ENCODE measurements around the gene CHD6. TPM values are rescaled to one million over a fixed set of nuclear protein-coding genes. Genes with fewer than 3 reads are reported as not detected.

The CHD6 gene
- total and polyA plus RNA-seq, 2 of the 13 experiments (the other 11 are each of a cell fraction or from before 2014, with no cell fraction given): 14.4 to 52.0 TPM

DNA sequence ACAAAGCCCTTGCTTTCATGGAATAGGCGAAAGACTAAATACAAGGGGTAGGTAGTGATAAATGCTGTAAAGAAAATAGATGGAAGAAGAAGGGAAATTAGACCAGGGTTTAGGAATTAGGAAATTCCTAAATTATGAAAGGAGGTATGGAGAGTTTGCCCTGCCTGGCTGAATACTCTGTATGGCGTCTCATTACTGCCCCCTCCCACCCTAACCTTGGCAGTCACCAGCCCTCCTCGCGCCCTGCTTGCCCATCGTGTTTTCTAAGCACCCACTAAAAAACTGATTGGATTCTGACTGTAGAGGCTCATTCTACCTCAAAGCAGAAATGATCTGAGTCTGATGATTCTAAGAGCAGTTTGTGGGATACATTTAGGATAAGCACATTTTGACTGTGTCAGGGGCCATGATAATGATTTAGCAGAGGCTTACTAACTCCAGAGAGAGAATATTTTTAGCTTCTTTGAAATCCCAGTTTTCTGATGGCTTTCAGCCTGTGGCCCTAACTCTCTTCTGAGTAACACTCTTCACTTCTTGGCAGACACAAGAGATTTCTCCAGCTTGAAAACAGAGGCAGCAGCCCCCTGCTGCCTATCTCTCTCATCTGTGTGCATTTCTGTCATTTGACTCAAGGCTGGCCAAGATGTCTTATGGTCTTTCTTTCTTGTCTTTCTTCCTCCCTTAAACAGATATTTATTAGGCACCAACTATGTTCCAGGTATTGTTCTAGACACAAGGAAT is 1.4 kb upstream of the CHD6 start (continued):
- TF ChIP-seq ASH2L (IDR thresholded peaks at IDR 0.05; ENCODE audit: insufficient read length, low read depth, low read length) (no peak), KLF12 (CRISPR knock-in tag; IDR thresholded peaks at IDR 0.05; ENCODE audit: borderline replicate concordance) (no peak), SALL2 (CRISPR knock-in tag; IDR thresholded peaks at IDR 0.05) (no peak), DPF2 (CRISPR knock-in tag; IDR thresholded peaks at IDR 0.05; ENCODE audit: borderline replicate concordance, low read depth) (no peak), TBL1XR1 (IDR thresholded peaks at IDR 0.05; ENCODE audit: borderline replicate concordance, low read length, partially characterized antibody) (peak; percentile 7), ZNF441 (CRISPR knock-in tag; IDR thresholded peaks at IDR 0.05; ENCODE audit: borderline replicate concordance) (no peak), ZNF605 (CRISPR knock-in tag; IDR thresholded peaks at IDR 0.05) (no peak), ZNF749 (CRISPR knock-in tag; IDR thresholded peaks at IDR 0.05; ENCODE audit: borderline replicate concordance) (no peak)
- TF ChIP-seq, protein P1, sequence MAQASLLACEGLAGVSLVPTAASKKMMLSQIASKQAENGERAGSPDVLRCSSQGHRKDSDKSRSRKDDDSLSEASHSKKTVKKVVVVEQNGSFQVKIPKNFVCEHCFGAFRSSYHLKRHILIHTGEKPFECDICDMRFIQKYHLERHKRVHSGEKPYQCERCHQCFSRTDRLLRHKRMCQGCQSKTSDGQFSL (CRISPR knock-in tag; IDR thresholded peaks at IDR 0.05): no peak
- TF ChIP-seq, protein P2, sequence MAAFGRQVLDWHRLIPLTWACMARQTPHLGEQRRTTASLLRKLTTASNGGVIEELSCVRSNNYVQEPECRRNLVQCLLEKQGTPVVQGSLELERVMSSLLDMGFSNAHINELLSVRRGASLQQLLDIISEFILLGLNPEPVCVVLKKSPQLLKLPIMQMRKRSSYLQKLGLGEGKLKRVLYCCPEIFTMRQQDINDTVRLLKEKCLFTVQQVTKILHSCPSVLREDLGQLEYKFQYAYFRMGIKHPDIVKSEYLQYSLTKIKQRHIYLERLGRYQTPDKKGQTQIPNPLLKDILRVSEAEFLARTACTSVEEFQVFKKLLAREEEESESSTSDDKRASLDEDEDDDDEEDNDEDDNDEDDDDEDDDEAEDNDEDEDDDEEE (CRISPR knock-in tag; IDR thresholded peaks at IDR 0.05): peak; percentile 6; the same call in 1 of the 2 replicates
- TF ChIP-seq, protein P3, sequence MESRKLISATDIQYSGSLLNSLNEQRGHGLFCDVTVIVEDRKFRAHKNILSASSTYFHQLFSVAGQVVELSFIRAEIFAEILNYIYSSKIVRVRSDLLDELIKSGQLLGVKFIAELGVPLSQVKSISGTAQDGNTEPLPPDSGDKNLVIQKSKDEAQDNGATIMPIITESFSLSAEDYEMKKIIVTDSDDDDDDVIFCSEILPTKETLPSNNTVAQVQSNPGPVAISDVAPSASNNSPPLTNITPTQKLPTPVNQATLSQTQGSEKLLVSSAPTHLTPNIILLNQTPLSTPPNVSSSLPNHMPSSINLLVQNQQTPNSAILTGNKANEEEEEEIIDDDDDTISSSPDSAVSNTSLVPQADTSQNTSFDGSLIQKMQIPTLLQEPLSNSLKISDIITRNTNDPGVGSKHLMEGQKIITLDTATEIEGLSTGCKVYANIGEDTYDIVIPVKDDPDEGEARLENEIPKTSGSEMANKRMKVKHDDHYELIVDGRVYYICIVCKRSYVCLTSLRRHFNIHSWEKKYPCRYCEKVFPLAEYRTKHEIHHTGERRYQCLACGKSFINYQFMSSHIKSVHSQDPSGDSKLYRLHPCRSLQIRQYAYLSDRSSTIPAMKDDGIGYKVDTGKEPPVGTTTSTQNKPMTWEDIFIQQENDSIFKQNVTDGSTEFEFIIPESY (CRISPR knock-in tag; IDR thresholded peaks at IDR 0.05): peak; percentile 87
- TF ChIP-seq, protein P4, sequence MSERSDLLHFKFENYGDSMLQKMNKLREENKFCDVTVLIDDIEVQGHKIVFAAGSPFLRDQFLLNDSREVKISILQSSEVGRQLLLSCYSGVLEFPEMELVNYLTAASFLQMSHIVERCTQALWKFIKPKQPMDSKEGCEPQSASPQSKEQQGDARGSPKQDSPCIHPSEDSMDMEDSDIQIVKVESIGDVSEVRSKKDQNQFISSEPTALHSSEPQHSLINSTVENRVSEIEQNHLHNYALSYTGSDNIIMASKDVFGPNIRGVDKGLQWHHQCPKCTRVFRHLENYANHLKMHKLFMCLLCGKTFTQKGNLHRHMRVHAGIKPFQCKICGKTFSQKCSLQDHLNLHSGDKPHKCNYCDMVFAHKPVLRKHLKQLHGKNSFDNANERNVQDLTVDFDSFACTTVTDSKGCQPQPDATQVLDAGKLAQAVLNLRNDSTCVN (CRISPR knock-in tag; IDR thresholded peaks at IDR 0.05; ENCODE audit: borderline replicate concordance): no peak
- TF ChIP-seq, protein P5, sequence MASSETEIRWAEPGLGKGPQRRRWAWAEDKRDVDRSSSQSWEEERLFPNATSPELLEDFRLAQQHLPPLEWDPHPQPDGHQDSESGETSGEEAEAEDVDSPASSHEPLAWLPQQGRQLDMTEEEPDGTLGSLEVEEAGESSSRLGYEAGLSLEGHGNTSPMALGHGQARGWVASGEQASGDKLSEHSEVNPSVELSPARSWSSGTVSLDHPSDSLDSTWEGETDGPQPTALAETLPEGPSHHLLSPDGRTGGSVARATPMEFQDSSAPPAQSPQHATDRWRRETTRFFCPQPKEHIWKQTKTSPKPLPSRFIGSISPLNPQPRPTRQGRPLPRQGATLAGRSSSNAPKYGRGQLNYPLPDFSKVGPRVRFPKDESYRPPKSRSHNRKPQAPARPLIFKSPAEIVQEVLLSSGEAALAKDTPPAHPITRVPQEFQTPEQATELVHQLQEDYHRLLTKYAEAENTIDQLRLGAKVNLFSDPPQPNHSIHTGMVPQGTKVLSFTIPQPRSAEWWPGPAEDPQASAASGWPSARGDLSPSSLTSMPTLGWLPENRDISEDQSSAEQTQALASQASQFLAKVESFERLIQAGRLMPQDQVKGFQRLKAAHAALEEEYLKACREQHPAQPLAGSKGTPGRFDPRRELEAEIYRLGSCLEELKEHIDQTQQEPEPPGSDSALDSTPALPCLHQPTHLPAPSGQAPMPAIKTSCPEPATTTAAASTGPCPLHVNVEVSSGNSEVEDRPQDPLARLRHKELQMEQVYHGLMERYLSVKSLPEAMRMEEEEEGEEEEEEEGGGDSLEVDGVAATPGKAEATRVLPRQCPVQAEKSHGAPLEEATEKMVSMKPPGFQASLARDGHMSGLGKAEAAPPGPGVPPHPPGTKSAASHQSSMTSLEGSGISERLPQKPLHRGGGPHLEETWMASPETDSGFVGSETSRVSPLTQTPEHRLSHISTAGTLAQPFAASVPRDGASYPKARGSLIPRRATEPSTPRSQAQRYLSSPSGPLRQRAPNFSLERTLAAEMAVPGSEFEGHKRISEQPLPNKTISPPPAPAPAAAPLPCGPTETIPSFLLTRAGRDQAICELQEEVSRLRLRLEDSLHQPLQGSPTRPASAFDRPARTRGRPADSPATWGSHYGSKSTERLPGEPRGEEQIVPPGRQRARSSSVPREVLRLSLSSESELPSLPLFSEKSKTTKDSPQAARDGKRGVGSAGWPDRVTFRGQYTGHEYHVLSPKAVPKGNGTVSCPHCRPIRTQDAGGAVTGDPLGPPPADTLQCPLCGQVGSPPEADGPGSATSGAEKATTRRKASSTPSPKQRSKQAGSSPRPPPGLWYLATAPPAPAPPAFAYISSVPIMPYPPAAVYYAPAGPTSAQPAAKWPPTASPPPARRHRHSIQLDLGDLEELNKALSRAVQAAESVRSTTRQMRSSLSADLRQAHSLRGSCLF (CRISPR knock-in tag; IDR thresholded peaks at IDR 0.05; ENCODE audit: borderline replicate concordance): no peak
- TF ChIP-seq, protein P6, sequence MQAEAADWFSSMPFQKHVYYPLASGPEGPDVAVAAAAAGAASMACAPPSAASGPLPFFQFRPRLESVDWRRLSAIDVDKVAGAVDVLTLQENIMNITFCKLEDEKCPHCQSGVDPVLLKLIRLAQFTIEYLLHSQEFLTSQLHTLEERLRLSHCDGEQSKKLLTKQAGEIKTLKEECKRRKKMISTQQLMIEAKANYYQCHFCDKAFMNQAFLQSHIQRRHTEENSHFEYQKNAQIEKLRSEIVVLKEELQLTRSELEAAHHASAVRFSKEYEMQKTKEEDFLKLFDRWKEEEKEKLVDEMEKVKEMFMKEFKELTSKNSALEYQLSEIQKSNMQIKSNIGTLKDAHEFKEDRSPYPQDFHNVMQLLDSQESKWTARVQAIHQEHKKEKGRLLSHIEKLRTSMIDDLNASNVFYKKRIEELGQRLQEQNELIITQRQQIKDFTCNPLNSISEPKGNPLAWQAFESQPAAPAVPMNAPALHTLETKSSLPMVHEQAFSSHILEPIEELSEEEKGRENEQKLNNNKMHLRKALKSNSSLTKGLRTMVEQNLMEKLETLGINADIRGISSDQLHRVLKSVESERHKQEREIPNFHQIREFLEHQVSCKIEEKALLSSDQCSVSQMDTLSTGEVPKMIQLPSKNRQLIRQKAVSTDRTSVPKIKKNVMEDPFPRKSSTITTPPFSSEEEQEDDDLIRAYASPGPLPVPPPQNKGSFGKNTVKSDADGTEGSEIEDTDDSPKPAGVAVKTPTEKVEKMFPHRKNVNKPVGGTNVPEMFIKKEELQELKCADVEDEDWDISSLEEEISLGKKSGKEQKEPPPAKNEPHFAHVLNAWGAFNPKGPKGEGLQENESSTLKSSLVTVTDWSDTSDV (CRISPR knock-in tag; IDR thresholded peaks at IDR 0.05): no peak

Data from HepG2 (cell line).